ENCODE data around the gene NFATC1.

NFATC1 gene

GRCh38 chr18:79545255-79545654, 149.5 kb downstream of the NFATC1 start:
- DNase-seq, result no peak

- no peak for DNase-seq
These were observed 150.0 kb downstream of the NFATC1 start for GRCh38 chr18:79545736-79546171.

- DNase-seq, result no peak
These were observed 151.1 kb downstream of the NFATC1 start for GRCh38 chr18:79546781-79547272.

GRCh38 chr18:79547413-79548076, 151.8 kb downstream of the NFATC1 start:
- DNase-seq, result no peak

- no peak for DNase-seq
These were observed 152.3 kb downstream of the NFATC1 start for GRCh38 chr18:79548077-79548450.

- DNase-seq, result no peak
These were observed 152.9 kb downstream of the NFATC1 start for GRCh38 chr18:79548621-79548985.

- no peak for DNase-seq
These were observed 153.4 kb downstream of the NFATC1 start for GRCh38 chr18:79548986-79549637.

- no peak for DNase-seq
These were observed 153.9 kb downstream of the NFATC1 start for GRCh38 chr18:79549638-79550000.

GRCh38 chr18:79552140-79552631, 156.5 kb downstream of the NFATC1 start:
- DNase-seq, result no peak

GRCh38 chr18:79552696-79553095, 157.0 kb downstream of the NFATC1 start:
- DNase-seq, result no peak

GRCh38 chr18:79553154-79553553, 157.4 kb downstream of the NFATC1 start:
- DNase-seq, result no peak

- DNase-seq, result no peak
These were observed 158.0 kb downstream of the NFATC1 start for GRCh38 chr18:79553696-79554095.

GRCh38 chr18:79554321-79554720, 158.6 kb downstream of the NFATC1 start:
- DNase-seq, result no peak

GRCh38 chr18:79554945-79555645, 159.4 kb downstream of the NFATC1 start:
- DNase-seq, result no peak

GRCh38 chr18:79555885-79556284, 160.2 kb downstream of the NFATC1 start:
- no peak for DNase-seq

- no peak for DNase-seq
These were observed 161.3 kb downstream of the NFATC1 start for GRCh38 chr18:79556829-79557585.

GRCh38 chr18:79558196-79558932, 162.6 kb downstream of the NFATC1 start:
- no peak for DNase-seq

GRCh38 chr18:79558933-79559416, 163.2 kb downstream of the NFATC1 start:
- no peak for DNase-seq

- DNase-seq, result no peak
These were observed 163.7 kb downstream of the NFATC1 start for GRCh38 chr18:79559436-79559835.

GRCh38 chr18:79560042-79560860, 164.5 kb downstream of the NFATC1 start:
- DNase-seq, result no peak

- no peak for DNase-seq
These were observed 165.1 kb downstream of the NFATC1 start for GRCh38 chr18:79560861-79561210.

All from activated CD4-positive, alpha-beta T cell treated with anti-CD3 and anti-CD28 coated beads, Interleukin-2, amount 50 U/mL, for 4 hours (primary cell).